ENCODE measurements around the gene AHDC1. TPM values are rescaled to one million over a fixed set of nuclear protein-coding genes. Genes with fewer than 3 reads are reported as not detected.
"Not testable (repeated sequence)": the region's sequence is repeated elsewhere in the genome, so short reads cannot be mapped to it uniquely, and the experiment has no call there.

The AHDC1 gene
- total RNA-seq, 2 experiments from 2014 or later: 15.8 to 18.5 TPM

GRCh38 chr1:27628712-27629111 lies 24.8 kb upstream of the AHDC1 start:
- DNase-seq (no peak), ATAC-seq (no peak)
- peaks cover 58% of the 10 kb centered on the region for H3K4me1 Mint-ChIP-seq
- H3K27me3 Mint-ChIP-seq: peaks cover 9% of the 10 kb centered on the region
- H3K9me3 Mint-ChIP-seq (ENCODE audit: low read depth): no peaks in the 10 kb centered on the region
- H3K27ac Mint-ChIP-seq: no peak overlapping the region
- CTCF ChIA-PET: interaction anchor here (0.9 to 6.2 kb wide), 10 partner anchors 8 to 234 kb away, joined by 3 to 32 read pairs (median 4); partner anchors contain the start of gene AHDC1
- no peaks in the 10 kb centered on the region for H3K36me3 Mint-ChIP-seq
- H3K4me3 Mint-ChIP-seq: no peak overlapping the region

GRCh38 chr1:27627733-27628132 lies 23.8 kb upstream of the AHDC1 start:
- not testable (repeated sequence) for ATAC-seq; H3K4me3 Mint-ChIP-seq; H3K9me3 Mint-ChIP-seq (ENCODE audit: low read depth); DNase-seq; H3K36me3 Mint-ChIP-seq; H3K27ac Mint-ChIP-seq; H3K27me3 Mint-ChIP-seq
- CTCF ChIA-PET: interaction anchor here (3.5 to 6.2 kb wide), 2 partner anchors 10 to 35 kb away, joined by 15 to 32 read pairs; no protein-coding TSS in a partner anchor
- H3K4me1 Mint-ChIP-seq: peaks cover 48% of the 10 kb centered on the region

GRCh38 chr1:27627061-27627460 lies 23.1 kb upstream of the AHDC1 start:
- peaks cover 9% of the 10 kb centered on the region for H3K27me3 Mint-ChIP-seq
- no peak overlapping the region for H3K4me3 Mint-ChIP-seq
- peaks cover 43% of the 10 kb centered on the region for H3K4me1 Mint-ChIP-seq
- ATAC-seq: no peak
- no peak overlapping the region for H3K27ac Mint-ChIP-seq
- CTCF ChIA-PET: interaction anchor here (23.8 kb wide), 1 partner anchor 39 kb away, joined by 536 read pairs; the partner anchor contains the start of gene IFI6
- no peaks in the 10 kb centered on the region for H3K9me3 Mint-ChIP-seq (ENCODE audit: low read depth)
- DNase-seq: no peak
- H3K36me3 Mint-ChIP-seq: no peaks in the 10 kb centered on the region

- ATAC-seq (no peak), DNase-seq (no peak)
- CTCF ChIA-PET: interaction anchor here (1.0 to 23.8 kb wide), 2 partner anchors 9 to 40 kb away, joined by 4 to 536 read pairs; partner anchors contain the start of gene IFI6
- Mint-ChIP-seq H3K4me1 (peaks cover 35% of the 10 kb centered on the region), H3K36me3 (no peaks in the 10 kb centered on the region), H3K9me3 (ENCODE audit: low read depth) (no peaks in the 10 kb centered on the region), H3K4me3 (peak overlapping the region; percentile 40), H3K27me3 (peaks cover 9% of the 10 kb centered on the region), H3K27ac (peak overlapping the region; percentile 65)
Measured at GRCh38 chr1:27626031-27626935, 22.3 kb upstream of the AHDC1 start.

- peaks cover 29% of the 10 kb centered on the region for H3K4me1 Mint-ChIP-seq
- ATAC-seq: no peak
- H3K9me3 Mint-ChIP-seq (ENCODE audit: low read depth): no peaks in the 10 kb centered on the region
- no peaks in the 10 kb centered on the region for H3K36me3 Mint-ChIP-seq
- no peak overlapping the region for H3K27ac Mint-ChIP-seq
- DNase-seq: no peak
- CTCF ChIA-PET: interaction anchor here (1.0 to 23.8 kb wide), 3 partner anchors 16 to 42 kb away, joined by 3 to 536 read pairs (median 6); partner anchors contain the start of gene IFI6
- peaks cover 5% of the 10 kb centered on the region for H3K27me3 Mint-ChIP-seq
- H3K4me3 Mint-ChIP-seq: no peak overlapping the region
Measured at GRCh38 chr1:27624467-27625178, 20.7 kb upstream of the AHDC1 start.

- ATAC-seq (peak; percentile 64), DNase-seq (peak; percentile 64)
- H3K4me1 Mint-ChIP-seq: peaks cover 26% of the 10 kb centered on the region
- no peaks in the 10 kb centered on the region for H3K27me3 Mint-ChIP-seq
- peak overlapping the region; percentile 25 for H3K4me3 Mint-ChIP-seq
- CTCF ChIA-PET: interaction anchor here (1.3 to 23.8 kb wide), 3 partner anchors 14 to 43 kb away, joined by 3 to 536 read pairs (median 5); partner anchors contain the start of gene IFI6
- H3K9me3 Mint-ChIP-seq (ENCODE audit: low read depth): no peaks in the 10 kb centered on the region
- H3K27ac Mint-ChIP-seq: peak overlapping the region; percentile 47
- no peaks in the 10 kb centered on the region for H3K36me3 Mint-ChIP-seq
Measured at GRCh38 chr1:27623327-27624212, 19.6 kb upstream of the AHDC1 start.

GRCh38 chr1:27622828-27623227 lies 18.9 kb upstream of the AHDC1 start:
- H3K27ac Mint-ChIP-seq: peak overlapping the region; percentile 47
- H3K4me1 Mint-ChIP-seq: peaks cover 32% of the 10 kb centered on the region
- CTCF ChIA-PET: interaction anchor here (1.3 to 23.8 kb wide), 3 partner anchors 14 to 43 kb away, joined by 3 to 536 read pairs (median 5); partner anchors contain the start of gene IFI6
- ATAC-seq (peak; percentile 50), DNase-seq (no peak)
- H3K27me3 Mint-ChIP-seq: no peaks in the 10 kb centered on the region
- H3K36me3 Mint-ChIP-seq: no peaks in the 10 kb centered on the region
- H3K4me3 Mint-ChIP-seq: no peak overlapping the region
- H3K9me3 Mint-ChIP-seq (ENCODE audit: low read depth): no peaks in the 10 kb centered on the region

GRCh38 chr1:27621051-27621920 lies 17.3 kb upstream of the AHDC1 start:
- no peak for DNase-seq
- CTCF ChIA-PET: interaction anchor here (1.0 to 23.8 kb wide), 4 partner anchors 8 to 45 kb away, joined by 3 to 536 read pairs (median 4); partner anchors contain the start of gene IFI6
- no peak for ATAC-seq
- H3K27me3 Mint-ChIP-seq: no peaks in the 10 kb centered on the region
- peaks cover 38% of the 10 kb centered on the region for H3K4me1 Mint-ChIP-seq
- no peak overlapping the region for H3K27ac Mint-ChIP-seq
- no peaks in the 10 kb centered on the region for H3K9me3 Mint-ChIP-seq (ENCODE audit: low read depth)
- H3K36me3 Mint-ChIP-seq: no peaks in the 10 kb centered on the region
- no peak overlapping the region for H3K4me3 Mint-ChIP-seq

- not testable (repeated sequence) for ATAC-seq; H3K27me3 Mint-ChIP-seq; H3K27ac Mint-ChIP-seq; H3K4me3 Mint-ChIP-seq; DNase-seq; H3K36me3 Mint-ChIP-seq; H3K9me3 Mint-ChIP-seq (ENCODE audit: low read depth)
- peaks cover 38% of the 10 kb centered on the region for H3K4me1 Mint-ChIP-seq
- CTCF ChIA-PET: interaction anchor here (1.0 to 23.8 kb wide), 6 partner anchors 9 to 46 kb away, joined by 3 to 536 read pairs (median 6); partner anchors contain the start of gene IFI6
Measured at GRCh38 chr1:27619782-27620438, 16.0 kb upstream of the AHDC1 start.

GRCh38 chr1:27618341-27619082 lies 14.6 kb upstream of the AHDC1 start:
- no peaks in the 10 kb centered on the region for H3K9me3 Mint-ChIP-seq (ENCODE audit: low read depth)
- DNase-seq (peak; percentile 88), ATAC-seq (peak; percentile 93)
- H3K4me3 Mint-ChIP-seq: peak overlapping the region; percentile 1
- CTCF ChIA-PET: interaction anchor here (0.9 to 23.8 kb wide), 13 partner anchors 11 to 261 kb away, joined by 3 to 536 read pairs (median 5); partner anchors contain the start of genes AHDC1, FAM76A and IFI6
- no peaks in the 10 kb centered on the region for H3K36me3 Mint-ChIP-seq
- peak overlapping the region; percentile 81 for H3K27ac Mint-ChIP-seq
- H3K27me3 Mint-ChIP-seq: no peaks in the 10 kb centered on the region
- H3K4me1 Mint-ChIP-seq: peaks cover 42% of the 10 kb centered on the region

- H3K36me3 Mint-ChIP-seq: no peaks in the 10 kb centered on the region
- peaks cover 42% of the 10 kb centered on the region for H3K4me1 Mint-ChIP-seq
- no peaks in the 10 kb centered on the region for H3K9me3 Mint-ChIP-seq (ENCODE audit: low read depth)
- CTCF ChIA-PET: interaction anchor here (0.9 to 23.8 kb wide), 11 partner anchors 8 to 321 kb away, joined by 3 to 536 read pairs (median 5); partner anchors contain the start of genes AHDC1 and IFI6
- peak overlapping the region; percentile 81 for H3K27ac Mint-ChIP-seq
- ATAC-seq (no peak), DNase-seq (no peak)
- no peak overlapping the region for H3K4me3 Mint-ChIP-seq
- H3K27me3 Mint-ChIP-seq: no peaks in the 10 kb centered on the region
Measured at GRCh38 chr1:27617420-27617819, 13.5 kb upstream of the AHDC1 start.
